GF-D8 (cell line): ENCODE results near the gene SPINT2.

ENCODE experiments used
- DNase-seq: peaks from one replicate; lab custom pipeline; 2025; lab: John Stamatoyannopoulos, UW

Gene SPINT2

DNA sequence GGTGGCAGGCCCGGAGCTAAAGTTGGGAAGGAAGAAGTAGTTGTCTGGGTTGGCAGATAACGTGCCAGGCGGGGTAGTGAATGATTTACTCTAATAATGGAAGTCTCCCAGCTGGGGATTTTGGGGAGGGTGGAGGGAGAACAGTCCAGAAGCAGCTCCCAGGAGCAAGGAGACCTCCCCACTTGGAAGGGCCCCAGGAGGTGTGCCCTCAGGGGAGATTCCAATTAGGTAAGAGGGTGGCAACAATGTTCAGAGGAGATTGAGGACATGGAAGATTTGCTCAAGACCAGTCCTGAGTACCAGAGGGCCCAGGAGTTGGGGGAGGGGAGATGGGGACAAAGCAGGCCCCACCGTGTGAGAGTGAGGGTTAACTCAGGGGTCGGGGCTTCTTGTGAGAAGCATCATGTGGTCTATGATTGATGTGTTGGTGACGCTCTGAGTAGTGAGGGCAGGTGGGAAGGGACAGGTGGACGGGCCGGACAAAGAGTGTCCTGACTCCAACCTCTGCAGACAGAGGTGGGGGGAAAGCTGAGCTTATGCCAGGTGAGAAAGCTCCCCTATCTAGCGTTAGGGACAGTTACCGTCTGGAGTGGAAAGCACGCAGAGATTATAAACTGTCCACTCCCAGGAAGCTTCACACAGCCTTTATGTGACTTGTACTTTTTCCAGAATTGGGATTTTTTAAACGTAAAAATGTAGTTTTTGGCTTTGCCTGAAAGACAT, 3.5 kb downstream of the SPINT2 start:
- DNase-seq, result no peak

DNA sequence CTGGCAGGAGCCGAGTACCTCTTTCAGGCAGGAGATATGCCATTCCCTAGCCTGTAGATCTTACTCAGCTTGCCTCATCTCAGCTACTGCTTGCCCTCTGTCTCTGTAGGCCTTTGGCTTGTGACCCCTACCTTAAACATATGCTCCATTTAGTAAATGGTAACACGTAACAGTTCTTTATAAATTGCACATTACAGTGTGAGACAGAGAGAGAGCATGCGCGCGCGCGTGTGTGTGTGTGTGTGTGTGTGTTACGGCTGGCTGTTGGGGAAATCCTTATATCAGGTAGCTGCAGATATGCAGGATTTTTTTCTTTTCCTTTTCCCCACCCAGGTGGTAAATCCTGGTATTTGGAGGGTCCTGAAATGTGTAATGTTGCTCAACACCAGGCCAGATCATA, 4.2 kb downstream of the SPINT2 start:
- DNase-seq, result no peak

DNA sequence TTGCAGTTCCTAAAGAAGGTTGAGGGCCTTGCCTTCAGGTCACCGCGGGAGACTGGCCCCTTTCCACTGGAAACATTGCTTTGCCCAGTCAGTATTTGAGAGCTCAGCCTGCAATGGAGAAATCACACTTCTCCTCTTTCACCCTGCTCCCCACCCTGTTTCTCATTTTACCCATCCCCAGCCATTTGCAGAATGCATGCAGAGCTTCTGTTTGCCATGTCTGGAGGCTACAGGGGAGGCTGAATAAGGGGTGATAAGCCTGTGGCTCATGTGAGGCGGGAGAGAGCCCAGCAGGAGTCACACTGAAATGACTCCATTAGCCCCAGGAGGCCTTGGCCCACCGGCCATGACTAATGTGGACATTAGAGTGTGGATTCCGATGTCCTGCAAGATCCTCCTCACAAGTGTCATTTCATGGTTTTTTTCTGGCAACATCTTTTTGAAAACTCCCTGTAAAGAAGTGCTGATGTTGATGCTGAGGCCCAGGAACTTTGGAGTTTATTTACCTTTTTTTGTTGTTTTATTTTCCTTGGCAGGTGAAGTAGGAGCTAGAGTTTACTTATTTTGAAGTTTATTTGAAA, 6.3 kb downstream of the SPINT2 start:
- no peak for DNase-seq

DNA sequence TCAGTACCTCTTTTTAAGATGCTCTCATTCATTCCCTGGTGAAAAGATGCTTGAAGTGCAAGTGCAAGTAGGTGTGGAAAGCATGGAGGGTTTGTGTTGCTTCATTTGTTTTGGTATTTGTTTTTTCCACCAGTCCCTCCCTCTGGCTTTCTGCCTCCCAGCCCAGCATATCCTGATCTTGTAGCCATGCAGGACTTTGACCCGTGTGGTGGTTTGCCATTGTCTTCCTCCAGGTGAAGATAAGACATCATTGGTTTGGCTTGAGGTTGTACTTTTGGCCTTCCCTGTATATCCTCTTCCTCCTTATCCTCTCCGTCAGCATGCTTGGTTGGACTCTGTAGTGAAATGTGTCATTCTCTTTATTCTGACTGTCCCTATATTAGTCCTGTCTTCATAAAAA, 9.1 kb downstream of the SPINT2 start:
- no peak for DNase-seq

DNA sequence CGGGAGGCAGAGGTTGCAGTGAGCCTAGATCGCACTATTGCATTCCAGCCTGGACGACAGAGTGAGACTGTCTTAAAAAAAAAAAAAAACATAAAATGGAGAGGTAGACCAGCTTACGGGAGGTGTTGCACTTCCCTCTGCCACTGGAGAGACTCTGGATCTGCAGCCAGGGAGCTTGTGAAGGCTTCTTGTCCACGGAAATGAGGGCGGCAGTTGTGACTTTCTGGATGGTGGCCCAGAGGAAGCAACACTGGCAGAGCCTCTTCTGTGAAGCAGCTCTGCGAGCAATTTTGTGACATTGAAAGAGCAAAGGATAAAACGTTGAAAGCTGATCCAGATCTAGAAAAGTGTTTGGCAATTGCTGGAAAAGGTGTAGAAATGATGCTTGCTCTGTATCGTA, 10.4 kb downstream of the SPINT2 start:
- no peak for DNase-seq

DNA sequence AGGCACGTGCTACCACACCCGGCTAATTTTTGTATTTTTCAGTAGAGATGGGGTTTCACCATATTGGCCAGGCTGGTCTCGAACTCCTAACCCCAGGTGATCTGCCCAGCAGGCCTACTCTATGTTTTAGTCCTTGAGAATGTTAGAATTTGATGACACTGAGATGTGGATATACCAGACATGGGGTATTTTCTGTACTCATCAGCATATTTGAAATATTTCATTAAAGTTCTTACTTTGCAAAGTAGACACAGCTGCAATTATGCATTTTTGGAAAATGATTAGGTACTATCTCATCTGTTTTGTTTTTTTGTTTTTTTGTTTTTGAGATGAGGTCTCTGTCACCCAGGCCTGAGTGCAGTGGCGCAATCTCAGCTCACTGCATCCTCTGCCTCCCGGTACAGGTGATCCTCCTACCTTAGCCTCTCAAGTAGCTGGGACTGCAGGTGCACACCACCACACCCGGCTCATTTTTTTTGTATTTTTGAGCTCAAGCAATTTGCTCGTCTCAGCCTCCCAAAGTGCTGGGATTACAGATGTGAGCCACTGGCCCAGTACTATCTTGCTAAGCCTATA, 12.7 kb downstream of the SPINT2 start:
- DNase-seq, result no peak

DNA sequence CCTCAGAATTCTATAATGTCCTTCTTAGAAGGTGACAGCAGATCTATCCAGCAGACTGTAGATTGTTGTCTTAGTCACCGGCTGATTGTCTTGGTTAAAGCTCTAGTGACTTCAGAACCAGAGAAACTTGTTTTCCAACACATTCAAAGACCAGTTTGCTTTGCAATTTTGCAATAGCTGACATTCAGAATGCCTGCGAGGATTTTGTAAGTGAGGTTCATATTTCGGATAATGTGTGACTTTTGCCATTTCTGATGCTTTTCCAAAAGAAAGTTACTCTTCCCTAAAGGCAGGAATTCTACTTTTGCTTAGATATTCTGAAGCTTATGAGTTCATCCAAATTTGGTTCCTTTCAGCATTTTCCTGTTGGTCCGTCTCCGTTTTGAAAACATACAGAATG, 13.2 kb downstream of the SPINT2 start:
- DNase-seq, result no peak

DNA sequence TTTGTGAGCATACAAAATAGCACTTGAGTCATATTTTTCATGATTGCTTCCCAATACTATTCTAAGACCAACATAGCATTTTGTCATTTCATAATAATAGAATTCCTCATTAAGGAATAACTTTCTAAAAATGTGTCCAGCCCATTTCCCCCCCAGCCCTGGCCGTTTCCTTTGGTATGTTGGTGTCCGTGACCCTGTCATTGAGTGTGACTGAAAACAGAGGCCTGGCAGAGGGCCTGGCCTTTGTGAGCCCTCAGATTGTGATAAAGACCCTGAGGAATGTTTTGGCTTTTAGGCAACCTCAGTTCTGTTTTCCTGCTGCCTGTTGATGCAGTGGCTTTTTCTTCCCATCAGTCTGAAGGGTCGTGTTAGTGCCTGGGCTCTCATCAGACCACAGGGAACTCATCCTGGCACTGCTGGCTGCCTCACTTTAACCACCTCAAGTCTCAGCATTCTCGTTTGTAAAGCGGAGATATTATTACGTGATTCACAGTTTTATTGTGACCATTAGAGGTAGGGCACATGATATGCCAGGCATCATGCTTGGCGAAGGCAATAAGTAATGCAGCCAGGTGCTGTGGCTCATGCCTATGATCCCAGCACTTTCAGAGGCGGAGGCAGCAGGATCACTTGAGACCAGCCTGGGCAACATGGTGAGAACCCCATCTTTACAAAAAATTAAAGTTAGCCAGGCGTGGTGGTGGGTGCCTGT, 13.8 kb downstream of the SPINT2 start:
- DNase-seq, result no peak

DNA sequence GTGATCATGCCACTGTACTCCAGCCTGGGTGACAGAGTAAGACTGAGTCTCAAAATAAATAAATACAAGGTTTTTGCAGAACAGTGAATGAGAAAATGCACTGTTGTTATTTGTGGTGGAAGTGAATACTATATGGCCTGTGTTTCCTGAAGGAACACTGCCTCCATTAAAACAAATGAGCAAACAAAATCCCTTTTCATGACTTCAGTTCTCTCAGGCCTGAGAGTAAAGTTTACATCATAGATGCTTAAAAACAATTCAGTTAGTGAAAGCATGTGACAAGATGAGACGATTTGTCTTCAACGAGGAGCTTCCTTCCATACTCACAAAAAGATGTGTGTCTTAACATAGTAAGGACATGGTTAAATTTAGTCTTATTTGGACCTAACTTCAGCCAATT, 14.4 kb downstream of the SPINT2 start:
- no peak for DNase-seq

DNA sequence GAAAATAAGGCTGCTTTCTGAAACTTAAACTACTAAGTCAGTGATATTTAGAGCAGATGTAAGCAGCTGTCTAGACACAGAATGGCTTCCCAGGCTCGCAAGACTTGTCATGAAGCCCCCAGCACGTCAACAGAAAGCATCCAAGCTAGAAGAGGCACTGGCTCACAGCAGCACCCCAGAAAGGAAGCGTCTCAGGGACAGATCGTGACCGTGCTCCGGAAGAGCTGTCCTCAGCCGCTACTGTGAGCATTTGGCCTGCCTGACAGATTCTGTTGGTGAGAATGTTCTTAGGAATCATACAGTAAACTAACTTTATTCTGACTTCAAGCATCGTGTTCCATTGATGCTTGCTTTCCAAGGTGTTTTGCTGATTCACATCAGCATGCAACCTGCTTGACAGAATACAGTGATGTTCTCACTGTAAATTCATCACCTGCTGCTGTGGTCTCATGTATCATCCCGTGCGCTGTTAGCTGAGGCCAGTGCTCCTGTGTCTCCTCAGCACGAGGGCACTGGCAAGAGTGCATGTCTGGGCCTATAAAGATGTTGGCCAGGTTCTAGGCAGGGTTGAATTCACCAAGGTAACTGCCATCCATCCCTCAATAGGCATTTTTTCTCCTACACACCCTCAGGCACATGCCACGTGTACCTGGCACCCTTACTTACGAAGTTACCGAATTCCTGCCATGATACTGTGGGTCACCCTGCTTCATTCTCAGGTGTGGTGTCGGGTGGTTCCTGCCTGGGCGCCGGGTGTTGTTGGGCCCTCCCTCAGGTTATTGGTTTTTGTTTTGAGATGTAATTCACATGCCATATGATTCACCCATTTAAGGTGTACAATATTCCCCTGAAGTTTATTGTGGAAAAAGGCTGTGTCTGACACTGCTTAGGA, 15.9 kb downstream of the SPINT2 start:
- no peak for DNase-seq

DNA sequence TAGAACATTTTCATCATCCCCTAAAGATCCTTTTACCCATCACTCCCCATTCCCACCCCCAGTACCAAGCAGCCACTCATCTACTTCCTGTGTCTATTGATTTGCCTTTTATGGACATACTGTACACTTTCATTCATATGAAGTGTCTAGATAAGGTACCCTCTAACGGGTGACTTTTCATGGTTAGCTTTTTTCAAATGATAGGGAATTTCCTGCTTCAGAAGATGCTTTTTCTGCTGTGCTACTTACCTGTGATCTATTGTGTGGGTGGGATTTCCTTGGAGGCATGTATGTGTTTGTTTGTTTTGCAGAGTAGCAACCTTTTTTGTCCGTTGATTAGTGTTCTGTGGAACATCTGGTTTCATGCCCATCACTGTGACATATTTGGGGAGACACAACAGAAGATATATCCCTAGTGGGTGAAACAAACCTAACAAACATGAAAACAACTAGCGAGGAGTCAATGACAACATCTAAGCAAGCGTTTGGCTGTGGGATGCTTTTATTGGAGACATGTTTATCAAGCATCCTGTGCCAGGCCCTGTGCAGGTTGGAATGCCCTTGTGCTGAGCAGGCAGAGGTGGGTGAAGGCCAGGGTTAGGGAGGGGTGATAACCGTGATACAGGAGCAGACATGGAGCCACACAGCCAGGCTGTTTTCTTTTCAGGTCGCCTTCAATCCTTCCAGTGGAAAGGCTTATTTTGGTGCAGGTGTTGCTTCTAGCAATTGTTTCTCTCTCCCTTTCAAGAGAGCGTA, 17.6 kb downstream of the SPINT2 start:
- DNase-seq, result no peak

DNA sequence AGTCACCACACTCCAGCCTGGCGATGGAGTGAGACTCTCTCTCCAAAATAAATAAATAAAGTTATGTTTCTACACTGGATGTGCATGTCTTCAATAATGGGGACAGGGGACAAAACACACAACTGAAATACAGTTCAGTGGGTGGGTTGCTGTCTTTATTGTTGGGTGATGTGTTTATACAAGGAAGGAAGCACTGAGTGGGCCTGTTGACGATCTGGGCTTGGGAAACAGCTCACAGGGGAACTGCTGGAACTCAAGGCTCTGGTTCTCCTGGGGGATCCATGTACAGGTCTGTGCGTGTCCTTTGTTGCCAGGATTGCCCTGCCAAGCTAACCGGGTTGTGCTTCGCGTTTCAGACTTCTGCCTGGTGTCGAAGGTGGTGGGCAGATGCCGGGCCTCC, 18.9 kb downstream of the SPINT2 start:
- no peak for DNase-seq

DNA sequence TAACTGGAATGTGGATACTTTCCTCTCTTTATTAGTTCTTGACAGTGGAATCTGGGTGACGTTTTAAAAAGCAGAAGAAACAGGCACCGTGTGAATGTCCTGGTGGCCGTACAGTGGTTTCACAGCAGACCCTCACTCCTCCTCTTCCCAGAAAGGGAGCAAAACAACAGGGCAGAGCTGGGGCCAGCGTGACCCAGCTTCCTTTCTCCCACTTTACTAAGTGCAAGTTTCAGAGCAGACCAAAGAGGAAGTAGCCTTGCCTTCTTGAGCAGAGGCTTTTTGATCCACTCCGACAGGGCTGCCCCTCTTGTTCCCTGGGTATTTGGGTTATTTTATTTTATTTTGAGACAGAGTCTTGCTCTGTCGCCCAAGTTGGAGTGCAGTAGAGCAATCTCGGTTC, 20.0 kb downstream of the SPINT2 start:
- DNase-seq, result no peak

DNA sequence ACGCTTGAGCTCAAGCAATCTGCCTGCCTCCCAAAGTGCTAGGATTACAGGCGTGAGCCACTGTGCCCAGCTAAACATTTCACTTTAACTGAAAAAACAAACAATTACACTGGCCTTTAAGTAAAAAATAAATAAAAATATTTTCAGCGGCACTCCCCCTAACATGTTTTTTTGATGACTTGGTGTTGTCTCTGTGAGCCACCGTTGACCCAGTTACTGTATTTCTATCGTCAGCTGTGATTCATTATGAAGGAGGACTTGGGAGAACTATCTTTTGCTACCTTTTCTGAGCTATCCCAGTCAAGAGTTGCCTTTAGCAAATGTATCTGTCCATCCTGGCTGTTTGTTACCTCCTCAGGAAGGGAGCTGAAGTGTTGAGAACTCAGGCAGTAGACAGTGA, 21.2 kb downstream of the SPINT2 start:
- no peak for DNase-seq

DNA sequence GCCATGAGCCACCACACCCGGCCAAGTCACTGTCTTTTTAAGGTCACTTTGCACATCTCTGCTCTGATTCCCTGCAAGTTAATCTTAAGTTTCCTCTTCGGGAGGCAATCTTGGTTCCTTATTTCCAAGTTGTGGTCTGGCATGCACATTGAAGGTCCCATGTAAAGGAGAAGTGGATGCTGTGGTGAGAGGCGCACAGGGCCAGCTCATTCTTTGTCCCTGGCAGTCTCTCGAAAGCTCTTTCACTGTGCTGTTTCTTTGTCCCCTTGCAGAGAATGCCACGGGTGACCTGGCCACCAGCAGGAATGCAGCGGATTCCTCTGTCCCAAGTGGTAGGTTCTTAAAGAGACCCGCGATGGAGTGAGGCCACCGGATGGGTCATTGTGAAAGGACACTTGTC, 23.2 kb downstream of the SPINT2 start:
- peak; percentile 34 for DNase-seq

DNA sequence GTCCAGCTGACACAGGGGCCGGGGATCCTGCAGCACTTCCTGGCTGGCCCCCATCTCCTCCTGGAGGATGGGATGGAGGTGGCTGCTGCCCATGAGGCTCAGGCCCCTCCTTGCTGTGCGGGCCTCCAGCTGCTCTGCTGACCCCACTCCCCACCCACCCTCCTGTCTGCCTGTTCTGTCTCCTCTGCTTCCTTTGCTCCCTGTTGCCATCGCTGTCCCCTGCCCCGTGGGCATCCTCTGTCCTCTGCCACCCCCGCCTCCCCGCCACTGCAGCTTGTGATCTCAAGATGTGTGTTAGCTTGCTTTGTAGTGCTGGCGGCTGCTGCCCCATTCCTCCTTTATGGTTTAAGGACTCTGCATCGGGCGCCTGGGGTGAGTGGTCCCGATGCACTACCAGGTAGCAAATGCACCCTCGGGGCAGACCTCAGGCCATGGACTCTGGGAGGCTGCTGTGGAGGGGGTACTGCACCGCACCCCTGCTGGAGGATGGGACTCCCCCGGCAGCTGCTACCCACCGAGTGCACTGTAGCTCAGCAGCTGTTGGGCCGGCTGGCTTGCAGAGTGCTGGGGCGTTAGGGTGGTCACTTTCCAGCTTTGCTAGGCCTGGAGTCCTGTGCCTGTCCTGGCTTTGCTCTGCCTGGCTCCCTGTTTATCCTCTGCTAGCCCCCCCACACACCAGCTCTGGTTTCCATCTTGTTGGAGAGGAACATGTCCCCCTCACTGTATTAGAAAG, 23.9 kb downstream of the SPINT2 start:
- DNase-seq, result no peak

DNA sequence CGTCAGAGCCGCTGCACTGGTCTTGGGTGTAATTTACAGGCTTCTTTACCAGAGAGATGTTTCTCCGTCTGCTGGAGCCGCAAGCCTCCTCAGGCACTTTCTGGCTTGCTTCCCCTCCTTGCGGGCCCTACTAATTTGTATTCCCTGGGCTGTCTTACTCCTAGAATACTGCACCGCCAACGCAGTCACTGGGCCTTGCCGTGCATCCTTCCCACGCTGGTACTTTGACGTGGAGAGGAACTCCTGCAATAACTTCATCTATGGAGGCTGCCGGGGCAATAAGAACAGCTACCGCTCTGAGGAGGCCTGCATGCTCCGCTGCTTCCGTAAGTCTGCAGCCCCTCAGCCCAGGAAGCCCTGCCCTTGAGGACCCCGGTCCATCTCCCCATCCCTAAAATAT, 25.6 kb downstream of the SPINT2 start:
- DNase-seq, result no peak

DNA sequence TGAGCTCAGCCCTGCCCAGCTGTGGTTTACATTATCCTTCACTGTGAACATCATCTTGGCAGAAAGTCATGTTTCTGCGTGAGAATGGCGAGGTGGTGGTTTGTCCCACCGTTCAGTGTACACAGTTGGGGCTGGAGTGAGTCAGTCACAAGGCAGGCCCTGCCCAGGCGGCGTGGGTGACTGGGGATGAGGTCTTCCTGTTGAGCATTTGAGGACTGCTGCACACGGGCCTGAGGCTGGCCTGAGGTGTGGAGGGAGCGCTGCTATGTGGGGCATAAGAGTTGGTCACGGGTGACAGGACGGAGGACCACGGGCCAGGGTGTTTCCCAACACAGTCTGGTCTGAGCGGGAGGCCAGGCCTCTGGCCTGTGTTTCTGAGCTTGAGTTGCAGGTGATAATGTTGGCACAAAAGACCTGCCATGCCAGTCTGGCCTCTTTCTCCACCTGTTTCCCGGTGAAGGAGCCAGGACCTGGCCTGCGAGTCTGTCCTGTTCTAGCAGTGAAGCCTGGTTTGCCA, 26.3 kb downstream of the SPINT2 start:
- no peak for DNase-seq

DNA sequence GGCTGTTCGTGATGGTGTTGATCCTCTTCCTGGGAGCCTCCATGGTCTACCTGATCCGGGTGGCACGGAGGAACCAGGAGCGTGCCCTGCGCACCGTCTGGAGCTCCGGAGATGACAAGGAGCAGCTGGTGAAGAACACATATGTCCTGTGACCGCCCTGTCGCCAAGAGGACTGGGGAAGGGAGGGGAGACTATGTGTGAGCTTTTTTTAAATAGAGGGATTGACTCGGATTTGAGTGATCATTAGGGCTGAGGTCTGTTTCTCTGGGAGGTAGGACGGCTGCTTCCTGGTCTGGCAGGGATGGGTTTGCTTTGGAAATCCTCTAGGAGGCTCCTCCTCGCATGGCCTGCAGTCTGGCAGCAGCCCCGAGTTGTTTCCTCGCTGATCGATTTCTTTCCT, 27.5 kb downstream of the SPINT2 start:
- DNase-seq, result no peak

DNA sequence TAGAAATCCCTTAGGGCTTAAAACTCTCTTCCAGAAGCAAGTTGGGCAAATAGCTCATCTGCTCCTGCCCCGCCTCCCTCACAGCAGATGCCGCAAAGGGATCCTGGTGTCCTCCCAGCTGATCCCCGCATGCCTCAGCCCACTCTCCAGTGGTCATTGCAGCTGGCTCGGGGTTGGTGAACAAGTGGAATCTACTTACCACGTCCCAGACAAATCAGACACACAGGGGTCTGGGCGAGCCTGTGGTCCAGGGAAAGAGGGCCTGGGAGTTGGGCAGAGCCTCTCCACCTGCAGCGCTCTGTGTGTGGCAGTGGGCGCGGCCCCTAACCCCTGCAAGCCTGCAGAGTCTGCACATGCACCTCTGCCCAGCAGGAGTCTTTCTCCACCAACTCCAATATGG, 28.9 kb downstream of the SPINT2 start:
- DNase-seq, result no peak

DNA sequence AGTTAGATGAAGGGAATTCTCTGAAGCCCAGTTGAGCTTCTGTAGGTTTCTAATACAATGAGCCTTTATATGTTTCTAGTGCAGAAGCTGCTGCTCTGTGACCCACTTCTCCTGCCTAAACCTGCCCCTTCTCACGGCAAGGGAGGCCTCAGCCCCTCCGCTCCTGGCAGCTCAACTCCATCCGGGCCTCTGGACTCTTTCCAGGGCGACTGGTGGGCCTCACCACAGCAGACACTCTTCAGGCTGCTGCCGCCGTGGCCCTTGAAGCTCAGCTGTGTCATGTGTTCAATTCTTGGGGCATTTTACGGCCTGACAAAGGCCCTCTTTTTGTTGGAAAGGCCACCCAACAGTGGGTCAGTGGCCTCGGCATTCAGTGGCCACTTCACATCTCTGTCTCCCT, 29.7 kb downstream of the SPINT2 start:
- no peak for DNase-seq
